Ascending aorta (tissue), 2 donors: ENCODE results near the gene FN1. TPM values are rescaled to one million over a fixed set of nuclear protein-coding genes. Genes with fewer than 3 reads are reported as not detected.

Experiments
- DNase-seq, 2 donors: peaks; one replicate each; pipeline ENCODE4 v3.0.0-alpha.2; 2019; ENCODE audit warnings: low spot score in 2 of 2
- H3K27ac ChIP-seq, 2 donors: fragments of 200-600 bp; sonication (generic); one replicate each; pipeline ENCODE4 v1.5.1; 2016 to 2017; ENCODE audit warnings: mild to moderate bottlenecking in 1 of 2
- H3K27me3 ChIP-seq: fragments of 200-600 bp; sonication (generic); one replicate; pipeline ENCODE4 v1.5.1; 2017
- H3K36me3 ChIP-seq, 2 donors: fragments of 200-600 bp; sonication (generic); one replicate each; pipeline ENCODE4 v1.5.1; 2016
- H3K4me1 ChIP-seq, 2 donors: fragments of 200-600 bp; sonication (generic); one replicate each; pipeline ENCODE4 v1.5.1; 2016 to 2017; ENCODE audit warnings: mild to moderate bottlenecking in 1 of 2
- H3K4me3 ChIP-seq, 2 donors: fragments of 200-600 bp; sonication (generic); one replicate each; pipeline ENCODE4 v1.5.1; 2016 to 2017; ENCODE audit warnings: mild to moderate bottlenecking in 1 of 2
- H3K9me3 ChIP-seq, 2 donors: fragments of 200-600 bp; sonication (generic); one replicate each; pipeline ENCODE4 v1.5.1; 2016
- CTCF ChIP-seq, 3 experiments: fragments of 200-600 bp in 2 of 3; fragments of 450-650 bp in 1 of 3; sonication (generic) in 2 of 3; IDR thresholded peaks; one replicate each; pipeline ENCODE4 v1.5.1; 2016 to 2019; ENCODE audit warnings: antibody characterized with exemption in 3 of 3, mild to moderate bottlenecking in 1 of 3, moderate library complexity in 1 of 3
- intact Hi-C: fragments of 100-400 bp; cut with DNase I; formaldehyde crosslinking; loops from one replicate; pipeline ENCODE4 v1.15.1; 2023
- total RNA-seq: library from RNA; depleted of rRNA; stranded (reverse); fragments of >200 nt; gene quantifications from one replicate; pipeline ENCODE4 v1.1.0, GENCODE V29; 2016

The FN1 gene
- total RNA-seq, 1 donor from 2014 or later: 5,098 TPM

- H3K9me3 ChIP-seq: no peaks in the 10 kb centered on the region
- DNase-seq: no peak
- no peaks in the 10 kb centered on the region for H3K27me3 ChIP-seq
- H3K4me1 ChIP-seq: no peaks in the 10 kb centered on the region
- no peak overlapping the region for H3K4me3 ChIP-seq
- intact Hi-C loops: no loop called here
- TF ChIP-seq CTCF (IDR thresholded peaks at IDR 0.05): no peak
- H3K36me3 ChIP-seq: peaks cover 94 to 100% of the 10 kb centered on the region in 2 donors
- no peak overlapping the region for H3K27ac ChIP-seq
Observed at GRCh38 chr2:215376103-215376780, 59.6 kb downstream of the FN1 start.

- Histone ChIP-seq H3K27ac (no peak overlapping the region), H3K36me3 (peaks cover 93 to 100% of the 10 kb centered on the region in 2 donors)
- intact Hi-C loops: no loop called here
Observed at GRCh38 chr2:215375467-215375830, 60.4 kb downstream of the FN1 start.

GRCh38 chr2:215374642-215375466, 61.0 kb downstream of the FN1 start:
- no peak for DNase-seq
- H3K36me3 ChIP-seq: peaks cover 93 to 100% of the 10 kb centered on the region in 2 donors

More at GRCh38 chr2:215375467-215375830, 60.4 kb downstream of the FN1 start:
- no peak for TF ChIP-seq CTCF (IDR thresholded peaks at IDR 0.05)
- no peaks in the 10 kb centered on the region for H3K9me3 ChIP-seq
- H3K4me3 ChIP-seq: no peak overlapping the region
- H3K27me3 ChIP-seq: no peaks in the 10 kb centered on the region
- H3K4me1 ChIP-seq: no peaks in the 10 kb centered on the region
- no peak for DNase-seq

GRCh38 chr2:215374002-215374401, 61.9 kb downstream of the FN1 start:
- Histone ChIP-seq H3K27me3 (no peaks in the 10 kb centered on the region), H3K9me3 (no peaks in the 10 kb centered on the region), H3K4me1 (no peaks in the 10 kb centered on the region), H3K27ac (no peak overlapping the region), H3K4me3 (no peak overlapping the region), H3K36me3 (peaks cover 94 to 96% of the 10 kb centered on the region in 2 donors)
- intact Hi-C loops: no loop called here
- no peak for DNase-seq
- no peak for TF ChIP-seq CTCF (IDR thresholded peaks at IDR 0.05)

More at GRCh38 chr2:215374642-215375466, 61.0 kb downstream of the FN1 start:
- Histone ChIP-seq H3K4me1 (no peaks in the 10 kb centered on the region), H3K9me3 (no peaks in the 10 kb centered on the region), H3K4me3 (no peak overlapping the region), H3K27me3 (no peaks in the 10 kb centered on the region), H3K27ac (no peak overlapping the region)
- intact Hi-C loops: no loop called here
- TF ChIP-seq CTCF (IDR thresholded peaks at IDR 0.05): no peak

- DNase-seq: no peak
- no peak overlapping the region for H3K4me3 ChIP-seq
- H3K9me3 ChIP-seq: no peaks in the 10 kb centered on the region
- no peak for TF ChIP-seq CTCF (IDR thresholded peaks at IDR 0.05)
- no peak overlapping the region for H3K27ac ChIP-seq
- no peaks in the 10 kb centered on the region for H3K27me3 ChIP-seq
- intact Hi-C loops: no loop called here
- H3K4me1 ChIP-seq: no peaks in the 10 kb centered on the region
- peaks cover 93 to 94% of the 10 kb centered on the region in 2 donors for H3K36me3 ChIP-seq
Observed at GRCh38 chr2:215372968-215373649, 62.8 kb downstream of the FN1 start.
